Measurements from ENCODE around the gene KCNJ5.

KCNJ5 gene

DNA sequence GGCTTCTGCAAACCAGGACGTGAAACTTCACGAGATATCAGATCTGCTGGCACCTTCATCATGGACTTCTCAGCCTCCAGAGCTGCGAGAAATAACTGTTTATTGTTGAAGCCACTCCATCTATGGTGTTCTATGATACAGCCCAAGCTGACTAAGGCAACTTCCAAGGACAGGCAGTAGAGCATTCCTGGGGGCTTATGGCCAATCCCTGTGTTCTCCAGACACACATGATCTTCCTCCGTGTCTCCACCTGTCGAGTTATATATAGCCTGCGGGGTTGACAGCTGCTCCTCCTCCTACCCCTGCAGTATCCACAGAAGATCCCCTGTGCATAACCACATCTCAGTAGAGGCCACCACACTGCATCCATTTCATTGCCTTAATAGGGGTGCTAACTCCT, 40.5 kb downstream of the KCNJ5 start:
- Mint-ChIP-seq H3K9me3 (peaks cover 5% of the 10 kb centered on the region in 2 donors), H3K36me3 (peaks cover 3% of the 10 kb centered on the region in 2 donors), H3K4me3 (no peak overlapping the region), H3K4me1 (peaks cover 16 to 22% of the 10 kb centered on the region in 2 donors), H3K27ac (no peak overlapping the region), H3K27me3 (peaks cover 26 to 37% of the 10 kb centered on the region in 2 donors)
- DNase-seq (no peak), ATAC-seq (replicated peaks) (no peak)

DNA sequence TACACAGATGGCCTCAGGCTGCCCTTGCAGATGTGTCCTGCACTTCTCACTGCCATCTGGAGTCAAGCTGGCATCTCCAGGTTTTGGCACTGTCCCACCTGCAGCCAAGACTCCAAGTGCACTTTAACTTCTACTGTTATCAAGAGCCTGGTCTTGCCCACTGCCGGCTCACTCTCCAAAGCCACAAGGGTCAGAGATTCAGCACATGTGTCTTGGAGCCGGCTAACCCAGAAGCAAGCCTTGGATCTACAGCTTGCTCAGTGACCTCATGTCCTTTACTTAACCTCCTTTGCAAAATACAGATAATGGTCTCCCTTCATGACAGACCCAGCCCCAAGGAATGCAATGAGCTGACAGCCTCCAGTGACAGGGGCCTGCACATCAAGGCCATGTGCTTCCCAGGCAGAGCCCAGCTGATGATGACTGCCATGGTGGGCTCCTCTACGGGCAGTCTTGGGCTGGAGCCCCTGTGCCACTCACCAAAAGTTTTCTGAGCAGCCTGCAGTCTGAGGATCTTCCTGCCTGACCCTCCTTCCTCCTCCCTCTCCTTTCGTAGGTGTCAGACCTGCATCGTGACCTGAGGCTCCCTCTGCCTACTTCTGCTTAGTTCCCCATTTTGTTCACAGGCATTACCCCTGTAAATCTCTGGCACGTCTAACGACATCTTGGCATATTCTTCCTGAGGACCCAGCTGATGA, 42.5 kb downstream of the KCNJ5 start:
- DNase-seq = no peak
- Mint-ChIP-seq H3K27me3 (peaks cover 22 to 29% of the 10 kb centered on the region in 2 donors), H3K4me3 (no peak overlapping the region), H3K4me1 (peaks cover 9 to 14% of the 10 kb centered on the region in 2 donors), H3K27ac (no peak overlapping the region), H3K9me3 (peaks cover 5% of the 10 kb centered on the region in 2 donors), H3K36me3 (peaks cover 3% of the 10 kb centered on the region in 2 donors)
- ATAC-seq (replicated peaks) = no peak

DNA sequence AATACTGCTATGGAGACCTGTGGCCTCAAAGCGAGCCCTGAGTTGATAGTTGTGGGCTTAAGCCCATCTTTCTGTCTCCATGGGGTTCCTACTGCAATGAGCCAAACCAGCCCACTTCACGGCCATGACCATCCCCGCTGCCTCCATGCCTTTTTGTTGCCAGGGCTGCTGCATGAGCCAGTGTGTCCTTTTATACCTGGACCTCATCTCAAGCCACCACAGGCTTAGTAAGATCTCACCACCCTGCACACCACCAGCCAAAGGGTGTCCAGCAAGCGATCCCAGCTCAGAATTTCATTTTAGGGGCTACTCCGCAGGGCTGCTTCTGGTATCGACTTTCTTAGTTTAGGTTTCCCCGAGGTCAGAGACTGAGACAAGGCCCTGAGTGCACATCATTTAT, 43.2 kb downstream of the KCNJ5 start:
- Mint-ChIP-seq H3K9me3 (peaks cover 5% of the 10 kb centered on the region in 2 donors), H3K27me3 (peaks cover 20 to 26% of the 10 kb centered on the region in 2 donors), H3K36me3 (peaks cover 3% of the 10 kb centered on the region in 2 donors), H3K27ac (no peak overlapping the region), H3K4me1 (peaks cover 6% of the 10 kb centered on the region in 2 donors), H3K4me3 (no peak overlapping the region)
- no peak for DNase-seq
- no peak for ATAC-seq (replicated peaks)

- H3K4me1 Mint-ChIP-seq = peaks cover under 1% of the 10 kb centered on the region in 2 donors
- no peak for DNase-seq
- ATAC-seq (replicated peaks) = no peak
- peaks cover 16 to 20% of the 10 kb centered on the region in 2 donors for H3K27me3 Mint-ChIP-seq
- no peak overlapping the region for H3K4me3 Mint-ChIP-seq
- H3K27ac Mint-ChIP-seq = no peak overlapping the region
- peaks cover 3% of the 10 kb centered on the region in 2 donors for H3K36me3 Mint-ChIP-seq
- peaks cover 5% of the 10 kb centered on the region in 2 donors for H3K9me3 Mint-ChIP-seq
Measured at GRCh38 chr11:128934926-128935325, 43.8 kb downstream of the KCNJ5 start.

GRCh38 chr11:128936606-128937251, 45.6 kb downstream of the KCNJ5 start:
- H3K4me1 Mint-ChIP-seq = no peaks in the 10 kb centered on the region
- ATAC-seq (replicated peaks) (no peak), DNase-seq (no peak)
- peak overlapping the region; percentile 27 for H3K27ac Mint-ChIP-seq
- H3K36me3 Mint-ChIP-seq = peaks cover 3% of the 10 kb centered on the region in 2 donors
- peaks cover 5% of the 10 kb centered on the region in 2 donors for H3K9me3 Mint-ChIP-seq
- peaks cover 18 to 33% of the 10 kb centered on the region in 2 donors for H3K27me3 Mint-ChIP-seq
- no peak overlapping the region for H3K4me3 Mint-ChIP-seq

- Mint-ChIP-seq H3K4me3 (no peak overlapping the region), H3K36me3 (peaks cover 3% of the 10 kb centered on the region in 2 donors), H3K27me3 (peaks cover 23 to 40% of the 10 kb centered on the region in 2 donors), H3K4me1 (no peaks in the 10 kb centered on the region), H3K27ac (no peak overlapping the region), H3K9me3 (peaks cover 5% of the 10 kb centered on the region in 2 donors)
- ATAC-seq (replicated peaks) (no peak), DNase-seq (no peak)
Measured at GRCh38 chr11:128937480-128937879, 46.3 kb downstream of the KCNJ5 start.

- H3K9me3 Mint-ChIP-seq = peaks cover 5% of the 10 kb centered on the region in 2 donors
- H3K27me3 Mint-ChIP-seq = peaks cover 22 to 41% of the 10 kb centered on the region in 2 donors
- no peaks in the 10 kb centered on the region for H3K4me1 Mint-ChIP-seq
Measured at GRCh38 chr11:128938156-128938885, 47.2 kb downstream of the KCNJ5 start.

DNA sequence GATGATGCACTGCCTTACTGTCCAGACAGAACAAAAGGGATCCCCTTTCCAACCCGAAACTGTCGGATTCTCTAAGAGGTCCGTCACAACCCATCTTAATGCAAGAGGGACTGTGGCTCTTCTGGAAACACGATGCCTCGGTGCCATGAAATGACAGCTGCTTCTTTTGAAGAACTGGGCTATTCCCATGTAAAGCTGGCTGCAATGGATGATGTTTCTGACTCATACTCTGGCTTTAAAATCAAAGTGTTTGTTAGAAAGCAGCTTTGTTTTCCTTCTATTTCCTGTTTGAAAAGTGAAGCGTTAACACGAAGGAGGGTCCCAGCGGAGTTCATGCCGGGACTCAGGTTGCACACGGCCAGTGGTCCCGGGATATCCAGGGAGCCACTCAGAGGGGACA, 48.4 kb downstream of the KCNJ5 start:
- DNase-seq (no peak), ATAC-seq (replicated peaks) (no peak)
- H3K4me3 Mint-ChIP-seq = no peak overlapping the region
- peaks cover 23 to 40% of the 10 kb centered on the region in 2 donors for H3K27me3 Mint-ChIP-seq
- no peaks in the 10 kb centered on the region for H3K4me1 Mint-ChIP-seq
- no peaks in the 10 kb centered on the region for H3K9me3 Mint-ChIP-seq
- H3K36me3 Mint-ChIP-seq = no peaks in the 10 kb centered on the region
- H3K27ac Mint-ChIP-seq = no peak overlapping the region

More at GRCh38 chr11:128938156-128938885, 47.2 kb downstream of the KCNJ5 start:
- peaks cover 3% of the 10 kb centered on the region in 2 donors for H3K36me3 Mint-ChIP-seq
- DNase-seq (no peak), ATAC-seq (replicated peaks) (no peak)
- H3K4me3 Mint-ChIP-seq = no peak overlapping the region
- no peak overlapping the region for H3K27ac Mint-ChIP-seq

- Mint-ChIP-seq H3K9me3 (no peaks in the 10 kb centered on the region), H3K27ac (no peak overlapping the region), H3K4me1 (no peaks in the 10 kb centered on the region), H3K36me3 (no peaks in the 10 kb centered on the region), H3K4me3 (no peak overlapping the region), H3K27me3 (peaks cover 29 to 45% of the 10 kb centered on the region in 2 donors)
- DNase-seq = no peak
- ATAC-seq (replicated peaks) = no peak
Measured at GRCh38 chr11:128940156-128940555, 49.0 kb downstream of the KCNJ5 start.

DNA sequence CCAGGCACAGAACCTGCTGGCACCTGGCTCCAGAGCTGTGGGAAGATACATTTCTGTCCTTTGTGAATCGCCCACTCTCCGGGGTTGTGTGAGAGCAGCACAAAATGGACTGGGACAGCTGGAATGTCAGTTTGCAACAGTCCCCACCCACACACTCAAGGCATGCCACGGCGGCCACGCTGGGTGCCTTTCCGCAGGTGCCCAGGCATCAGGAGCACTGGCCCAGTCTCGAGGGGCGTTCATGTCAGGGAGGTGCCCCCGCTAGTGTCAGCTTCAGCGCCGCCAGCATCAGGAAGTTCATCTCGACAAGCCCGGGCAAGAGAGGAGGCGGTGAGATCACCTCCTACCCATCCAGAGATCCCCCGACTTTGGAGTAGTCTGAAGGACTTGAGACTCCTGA, 49.4 kb downstream of the KCNJ5 start:
- DNase-seq = no peak
- peaks cover 33 to 50% of the 10 kb centered on the region in 2 donors for H3K27me3 Mint-ChIP-seq
- H3K27ac Mint-ChIP-seq = no peak overlapping the region
- H3K4me1 Mint-ChIP-seq = no peaks in the 10 kb centered on the region
- no peak for ATAC-seq (replicated peaks)
- H3K4me3 Mint-ChIP-seq = no peak overlapping the region
- no peaks in the 10 kb centered on the region for H3K36me3 Mint-ChIP-seq
- no peaks in the 10 kb centered on the region for H3K9me3 Mint-ChIP-seq

DNA sequence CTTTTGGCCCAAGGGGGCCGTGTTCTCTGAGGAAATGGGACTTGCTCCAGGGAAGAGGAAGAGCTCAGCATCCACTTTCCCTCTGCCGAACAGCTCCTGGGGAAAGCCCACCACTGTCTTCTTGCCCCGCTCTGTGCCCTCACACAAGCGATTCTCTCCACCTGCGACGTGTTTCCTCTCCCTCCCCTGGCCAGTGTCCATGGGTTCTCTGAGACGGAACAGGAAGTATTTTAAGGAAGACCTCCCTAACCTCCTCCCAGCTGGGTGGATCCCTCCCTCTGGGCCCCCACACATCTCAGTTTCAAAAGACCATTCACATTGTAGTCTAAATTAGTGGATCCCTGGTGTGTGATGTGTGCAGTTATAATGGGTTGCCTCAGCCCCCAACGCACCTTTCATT, 50.0 kb downstream of the KCNJ5 start:
- no peak overlapping the region for H3K27ac Mint-ChIP-seq
- no peaks in the 10 kb centered on the region for H3K36me3 Mint-ChIP-seq

GRCh38 chr11:128941573-128942271, 50.6 kb downstream of the KCNJ5 start:
- H3K9me3 Mint-ChIP-seq = no peaks in the 10 kb centered on the region
- H3K4me1 Mint-ChIP-seq = no peaks in the 10 kb centered on the region
- no peaks in the 10 kb centered on the region for H3K36me3 Mint-ChIP-seq
- DNase-seq (no peak), ATAC-seq (replicated peaks) (no peak)
- H3K4me3 Mint-ChIP-seq = no peak overlapping the region
- no peak overlapping the region for H3K27ac Mint-ChIP-seq
- peaks cover 35 to 52% of the 10 kb centered on the region in 2 donors for H3K27me3 Mint-ChIP-seq

More for the DNA sequence above, 50.0 kb downstream of the KCNJ5 start:
- ATAC-seq (replicated peaks) (no peak), DNase-seq (no peak)
- Mint-ChIP-seq H3K4me1 (no peaks in the 10 kb centered on the region), H3K4me3 (no peak overlapping the region), H3K27me3 (peaks cover 35 to 52% of the 10 kb centered on the region in 2 donors), H3K9me3 (no peaks in the 10 kb centered on the region)

- ATAC-seq (replicated peaks) (no peak), DNase-seq (no peak)
- Mint-ChIP-seq H3K27me3 (peaks cover 35 to 53% of the 10 kb centered on the region in 2 donors), H3K4me3 (no peak overlapping the region), H3K36me3 (no peaks in the 10 kb centered on the region), H3K9me3 (no peaks in the 10 kb centered on the region), H3K4me1 (no peaks in the 10 kb centered on the region), H3K27ac (no peak overlapping the region)
Measured at GRCh38 chr11:128942272-128942612, 51.1 kb downstream of the KCNJ5 start.

- Mint-ChIP-seq H3K4me1 (no peaks in the 10 kb centered on the region), H3K36me3 (no peaks in the 10 kb centered on the region), H3K27me3 (peaks cover 35 to 60% of the 10 kb centered on the region in 2 donors), H3K4me3 (no peak within 1 kb of the TSS), H3K9me3 (no peaks in the 10 kb centered on the region), H3K27ac (no peak within 1 kb of the TSS)
- DNase-seq (no peak), ATAC-seq (replicated peaks) (no peak)
Measured at GRCh38 chr11:128942817-128943427, 51.8 kb downstream of the KCNJ5 start, which contains the start of gene TP53AIP1. TSS of gene TP53AIP1 (minus strand) at chr11:128942871. CDS start at chr11:128937818, 5,053 bp downstream.

Measured in stimulated activated naive B cell treated with anti-CD40 and anti-IgM and Interleukin-4, amounts not matched to agents 10 μg/mL and 1 μg/mL and 100 μg/mL, for 72 hours (primary cell).